ENCODE data around the gene ITIH4.

GRCh38 chr3:52769786-52770455 lies 60.6 kb downstream of the ITIH4 start:
- no peak for TF ChIP-seq POLR2A (IDR thresholded peaks at IDR 0.05)
- TF ChIP-seq, protein P1, sequence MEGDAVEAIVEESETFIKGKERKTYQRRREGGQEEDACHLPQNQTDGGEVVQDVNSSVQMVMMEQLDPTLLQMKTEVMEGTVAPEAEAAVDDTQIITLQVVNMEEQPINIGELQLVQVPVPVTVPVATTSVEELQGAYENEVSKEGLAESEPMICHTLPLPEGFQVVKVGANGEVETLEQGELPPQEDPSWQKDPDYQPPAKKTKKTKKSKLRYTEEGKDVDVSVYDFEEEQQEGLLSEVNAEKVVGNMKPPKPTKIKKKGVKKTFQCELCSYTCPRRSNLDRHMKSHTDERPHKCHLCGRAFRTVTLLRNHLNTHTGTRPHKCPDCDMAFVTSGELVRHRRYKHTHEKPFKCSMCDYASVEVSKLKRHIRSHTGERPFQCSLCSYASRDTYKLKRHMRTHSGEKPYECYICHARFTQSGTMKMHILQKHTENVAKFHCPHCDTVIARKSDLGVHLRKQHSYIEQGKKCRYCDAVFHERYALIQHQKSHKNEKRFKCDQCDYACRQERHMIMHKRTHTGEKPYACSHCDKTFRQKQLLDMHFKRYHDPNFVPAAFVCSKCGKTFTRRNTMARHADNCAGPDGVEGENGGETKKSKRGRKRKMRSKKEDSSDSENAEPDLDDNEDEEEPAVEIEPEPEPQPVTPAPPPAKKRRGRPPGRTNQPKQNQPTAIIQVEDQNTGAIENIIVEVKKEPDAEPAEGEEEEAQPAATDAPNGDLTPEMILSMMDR (IDR thresholded peaks at IDR 0.05): no peak
- no peak for TF ChIP-seq POLR2AphosphoS5 (IDR thresholded peaks at IDR 0.05)
- TF ChIP-seq EP300 (IDR thresholded peaks at IDR 0.05): no peak

Measured in upper lobe of left lung (tissue), 4 donors.